ENCODE measurements around the gene CPTP.

CPTP gene

GRCh38 chr1:1307923-1308755, 16.5 kb upstream of the CPTP start, which contains the start of the genes ACAP3 and PUSL1:
ACAP3 (minus strand) TSS chr1:1307930; CDS start chr1:1307815, 115 bp downstream.
PUSL1 (plus strand) TSS chr1:1308597; CDS start chr1:1308644, 47 bp downstream.
- TF ChIP-seq CTCF (conservative IDR thresholded peaks at IDR 0.05): no peak
- peak within 1 kb of the TSS; percentile 96 for H3K27ac ChIP-seq

- peak overlapping the region; percentile 96 for H3K27ac ChIP-seq
- TF ChIP-seq CTCF (conservative IDR thresholded peaks at IDR 0.05): no peak
These were observed 15.8 kb upstream of the CPTP start for GRCh38 chr1:1308756-1309250.

GRCh38 chr1:1309251-1310108, 15.1 kb upstream of the CPTP start:
- TF ChIP-seq CTCF (conservative IDR thresholded peaks at IDR 0.05): no peak
- peak overlapping the region; percentile 96 for H3K27ac ChIP-seq

- peak overlapping the region; percentile 96 for H3K27ac ChIP-seq
- TF ChIP-seq CTCF (conservative IDR thresholded peaks at IDR 0.05): no peak
These were observed 14.6 kb upstream of the CPTP start for GRCh38 chr1:1310109-1310385.

GRCh38 chr1:1310476-1311053, 14.0 kb upstream of the CPTP start:
- H3K27ac ChIP-seq: peak overlapping the region; percentile 96
- no peak for TF ChIP-seq CTCF (conservative IDR thresholded peaks at IDR 0.05)

- H3K27ac ChIP-seq: peak overlapping the region; percentile 96
- TF ChIP-seq CTCF (conservative IDR thresholded peaks at IDR 0.05): no peak
These were observed 13.2 kb upstream of the CPTP start for GRCh38 chr1:1311107-1312104.
